Hematopoietic multipotent progenitor cell treated with erythropoietin and hydrocortisone succinate and interleukin-3 and kit ligand, for 15 days (in vitro differentiated cells): ENCODE measurements around the gene ZFAND3.
A peak's percentile ranks its signal among the peaks of the same experiment; 100 is the strongest.

Source experiments
- DNase-seq: peaks from one replicate; pipeline ENCODE4 v3.0.0-alpha.2; 2015; ENCODE audit warnings: low spot score

The ZFAND3 gene

DNA sequence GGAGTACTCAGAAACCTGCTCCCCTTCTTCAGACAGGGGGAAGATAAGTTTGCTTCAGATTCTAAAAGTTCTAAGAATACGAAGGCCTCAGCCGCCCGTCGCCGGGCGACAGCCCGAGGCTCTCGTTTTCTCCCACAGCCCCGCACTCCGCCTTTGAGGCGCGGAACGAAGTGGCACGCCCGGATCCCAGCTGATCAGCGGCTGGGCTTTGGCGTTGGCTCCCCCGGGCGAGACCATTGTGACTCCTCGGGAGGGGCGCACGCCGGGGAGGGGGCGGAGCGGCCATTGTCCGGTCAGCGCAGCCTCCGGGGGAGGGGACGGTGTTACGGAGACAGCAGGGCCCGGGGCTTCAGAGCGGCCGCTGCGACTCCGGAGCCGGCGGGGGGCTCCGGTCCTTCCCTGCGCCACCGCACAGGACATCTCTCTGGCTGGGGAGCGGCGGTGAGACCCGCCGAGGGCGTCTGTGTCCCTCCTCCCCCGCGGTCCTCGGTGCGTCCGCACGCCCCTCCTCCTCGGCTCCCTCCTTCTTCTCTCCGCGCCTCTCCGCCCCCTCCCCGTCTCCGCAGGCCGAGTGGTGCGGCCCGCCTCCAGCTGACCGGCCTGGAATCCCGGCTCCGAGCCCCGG, at the start of gene ZFAND3:
TSS of gene ZFAND3 (plus strand) at position 551 of the 625 bp plus-strand sequence. CDS start 219 bp downstream, outside the sequence.
- DNase-seq: peak; percentile 94

DNA sequence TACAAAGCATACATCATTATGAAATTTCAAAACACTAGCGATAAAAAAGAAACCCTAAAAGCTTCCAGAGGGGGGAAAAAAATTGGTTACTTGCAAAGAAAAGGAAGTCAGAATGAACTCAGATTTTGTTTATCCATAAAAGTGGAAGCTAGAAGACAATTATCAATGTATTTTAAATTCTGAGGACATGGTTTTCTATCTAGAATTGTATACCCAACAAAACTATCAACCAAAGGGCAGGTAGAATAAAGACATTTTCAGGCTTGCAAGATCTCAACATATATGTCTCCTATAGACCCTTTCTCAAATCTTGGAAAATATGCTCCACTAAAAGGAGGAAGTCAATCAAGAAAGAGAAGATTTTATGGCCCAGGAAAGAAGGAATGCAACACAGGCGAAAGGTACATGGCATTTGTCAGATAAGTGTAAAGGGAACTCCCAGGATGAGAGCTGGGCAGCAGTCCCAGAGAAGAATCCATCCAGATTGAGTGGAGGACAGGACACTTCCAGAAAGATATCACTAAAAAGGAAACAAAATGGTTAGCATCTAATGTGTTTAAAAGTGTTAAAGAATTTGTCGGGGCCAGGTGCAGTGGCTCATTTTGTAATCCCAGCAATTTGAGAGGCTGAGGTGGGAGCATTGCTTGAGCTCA, 45.4 kb upstream of the ZFAND3 start:
- no peak for DNase-seq

- DNase-seq: no peak
Measured at GRCh38 chr6:37776566-37776965, 43.0 kb upstream of the ZFAND3 start.

GRCh38 chr6:37777272-37777834, 42.2 kb upstream of the ZFAND3 start:
- no peak for DNase-seq

GRCh38 chr6:37779111-37779800, 40.3 kb upstream of the ZFAND3 start:
- no peak for DNase-seq

DNA sequence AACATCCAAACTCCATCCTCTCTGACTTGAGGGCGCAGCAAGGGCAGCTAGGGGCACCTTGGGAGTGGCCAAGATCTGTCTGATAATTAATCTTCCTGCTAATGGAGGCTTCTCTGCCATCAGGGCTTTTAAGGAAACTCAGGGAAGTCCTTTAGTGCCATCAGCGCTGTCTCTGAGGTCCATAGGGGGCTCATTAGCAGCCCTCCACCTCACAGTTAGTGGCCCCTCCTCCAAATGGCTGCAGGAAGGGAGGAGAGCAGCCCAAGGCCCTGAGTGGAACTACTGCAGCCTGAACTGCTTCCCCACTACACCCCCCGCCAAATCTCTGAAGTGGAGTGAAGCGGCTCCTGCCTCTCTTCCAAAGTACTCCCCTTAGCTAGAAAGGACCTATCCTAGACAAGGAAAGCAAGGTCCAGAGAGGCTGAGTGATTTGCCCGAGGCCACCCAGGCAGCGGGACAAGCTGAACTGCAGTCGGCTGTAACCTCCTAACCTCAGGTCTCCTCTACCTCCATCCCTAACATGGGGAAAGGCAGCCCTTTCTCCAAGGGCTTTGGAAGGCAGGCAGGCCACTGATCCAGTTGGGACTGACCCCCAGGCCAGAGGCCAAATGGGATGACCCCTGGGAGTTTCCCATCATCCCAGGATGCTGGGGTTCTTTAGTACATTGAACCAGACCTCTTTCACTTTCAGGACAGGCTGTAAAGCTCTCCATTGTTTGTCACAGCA, 39.5 kb upstream of the ZFAND3 start:
- DNase-seq: no peak

DNA sequence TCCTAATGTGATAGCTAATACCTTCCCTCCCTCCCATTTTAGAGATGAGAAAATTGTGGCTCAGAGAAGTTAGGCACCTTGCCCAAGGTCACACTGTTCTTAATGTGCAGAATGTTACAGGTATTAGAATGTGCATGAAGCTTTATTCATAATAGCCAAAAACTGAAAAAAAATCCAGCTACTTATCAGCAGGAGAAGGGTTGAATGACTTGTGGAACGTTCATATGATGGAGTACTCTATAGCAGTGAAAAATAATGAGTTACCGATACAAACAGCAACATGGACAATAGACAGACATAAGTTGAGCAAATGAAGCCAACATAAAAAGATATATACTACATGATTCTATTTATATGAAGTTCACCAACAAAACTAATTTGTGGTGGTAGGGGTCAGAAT, 37.7 kb upstream of the ZFAND3 start:
- DNase-seq: no peak

GRCh38 chr6:37783025-37783855, 36.3 kb upstream of the ZFAND3 start:
- no peak for DNase-seq

DNA sequence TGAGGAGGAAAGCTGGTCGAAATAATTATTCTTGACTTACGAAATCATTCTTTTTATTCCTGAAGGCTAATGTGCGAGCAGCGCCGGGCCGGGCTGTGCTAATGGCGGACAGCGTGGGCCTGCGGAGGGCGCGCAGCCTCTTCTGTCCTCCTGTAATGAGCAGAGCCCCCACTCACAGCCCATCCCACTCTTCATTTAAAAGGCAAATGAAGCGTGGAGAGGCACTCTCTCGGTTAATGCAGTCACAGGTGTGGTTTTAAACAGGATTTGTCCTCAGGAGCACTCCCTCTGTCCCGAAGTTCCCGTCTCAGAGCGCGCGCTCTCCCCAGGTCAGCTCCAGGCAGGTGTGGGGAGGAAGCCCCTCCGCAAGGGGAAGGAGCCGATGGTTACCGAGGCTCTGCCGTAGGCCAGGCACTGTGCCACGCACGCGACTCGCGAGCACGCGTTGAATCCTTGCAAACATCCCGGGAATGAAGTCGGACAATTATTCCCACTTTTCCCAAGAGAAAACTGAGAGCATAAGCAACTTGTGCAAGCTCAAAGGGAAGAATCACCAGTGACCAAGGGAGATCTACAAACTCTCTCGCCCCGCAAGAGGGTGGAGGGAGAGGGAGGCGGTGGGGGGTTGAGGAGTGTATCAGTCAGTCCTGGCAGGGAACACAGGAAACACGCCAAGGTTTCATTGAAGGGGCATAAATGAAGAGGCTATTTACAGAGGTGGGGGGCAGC, 35.5 kb upstream of the ZFAND3 start:
- no peak for DNase-seq

GRCh38 chr6:37784585-37784967, 35.0 kb upstream of the ZFAND3 start:
- DNase-seq: no peak

DNA sequence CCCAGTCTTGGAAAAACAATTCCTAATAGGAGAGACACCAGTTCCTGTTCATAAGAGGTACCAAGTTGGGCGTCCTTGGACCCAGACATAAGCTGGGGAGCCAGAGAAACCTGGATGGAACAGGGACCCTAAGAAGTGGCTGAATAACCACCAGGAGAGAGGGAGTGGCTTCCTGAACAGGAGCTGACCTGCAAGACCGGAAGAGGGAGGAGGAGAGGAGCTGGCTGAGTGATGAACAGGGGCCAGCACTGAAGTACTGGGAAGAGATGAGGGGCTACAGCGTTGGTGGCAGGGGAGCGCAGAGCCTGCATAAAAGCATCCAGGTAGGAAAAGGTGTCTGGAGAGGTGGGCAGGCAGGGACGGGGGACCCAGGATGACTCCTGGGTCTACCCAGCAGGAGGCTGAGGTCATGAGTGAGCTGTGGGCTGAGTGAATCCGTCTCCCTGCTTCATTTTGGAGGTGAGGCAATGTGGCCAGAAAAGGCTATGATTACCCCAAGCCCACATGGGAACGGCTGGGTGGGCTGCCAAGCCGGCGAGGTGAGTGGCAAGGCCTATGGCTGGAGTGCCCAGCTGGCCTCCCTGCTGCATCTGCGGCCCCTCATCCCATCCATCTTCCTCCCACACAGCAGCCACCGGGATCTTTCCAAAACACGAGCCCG, 34.4 kb upstream of the ZFAND3 start:
- DNase-seq: no peak

- no peak for DNase-seq
Measured at GRCh38 chr6:37785663-37786270, 33.8 kb upstream of the ZFAND3 start.

DNA sequence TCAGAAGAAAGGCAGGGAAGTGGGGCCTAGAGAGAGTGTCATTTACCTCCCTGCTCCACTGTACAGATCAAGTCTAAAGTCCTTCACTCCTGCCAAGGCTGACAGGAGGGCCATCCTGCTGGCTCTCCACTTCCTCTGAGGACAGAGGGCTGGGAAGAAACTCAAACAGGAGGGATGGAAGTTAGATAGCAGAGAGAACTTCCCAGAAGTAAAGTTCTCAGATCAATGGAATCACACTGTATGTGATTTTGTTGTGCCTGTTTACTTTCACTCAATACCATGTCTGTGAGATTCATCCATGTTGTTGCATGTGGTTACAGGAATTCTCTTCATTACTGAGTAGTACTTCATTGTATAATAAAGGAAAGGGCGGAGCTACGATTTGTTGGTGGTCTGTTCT, 32.3 kb upstream of the ZFAND3 start:
- DNase-seq: no peak

DNA sequence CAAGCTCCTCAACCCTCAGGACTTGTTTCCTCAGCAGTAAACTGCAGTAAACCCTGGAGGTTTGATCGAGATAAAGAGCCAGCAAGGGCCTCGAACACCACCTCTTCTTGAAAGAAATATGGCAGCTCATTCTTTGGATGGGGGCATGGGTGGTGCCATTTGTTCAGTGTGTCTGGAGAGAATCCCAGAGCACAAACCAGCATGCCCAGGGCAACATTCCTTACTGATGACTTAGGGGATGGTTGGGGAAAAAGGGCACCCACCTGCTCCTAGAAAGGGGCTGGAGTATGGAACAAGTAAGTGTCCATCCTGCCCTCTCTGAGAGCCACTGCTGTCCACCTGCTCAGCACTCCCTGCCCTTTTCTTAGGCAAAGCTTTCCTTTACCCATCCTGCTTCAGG, 31.3 kb upstream of the ZFAND3 start:
- DNase-seq: no peak

DNA sequence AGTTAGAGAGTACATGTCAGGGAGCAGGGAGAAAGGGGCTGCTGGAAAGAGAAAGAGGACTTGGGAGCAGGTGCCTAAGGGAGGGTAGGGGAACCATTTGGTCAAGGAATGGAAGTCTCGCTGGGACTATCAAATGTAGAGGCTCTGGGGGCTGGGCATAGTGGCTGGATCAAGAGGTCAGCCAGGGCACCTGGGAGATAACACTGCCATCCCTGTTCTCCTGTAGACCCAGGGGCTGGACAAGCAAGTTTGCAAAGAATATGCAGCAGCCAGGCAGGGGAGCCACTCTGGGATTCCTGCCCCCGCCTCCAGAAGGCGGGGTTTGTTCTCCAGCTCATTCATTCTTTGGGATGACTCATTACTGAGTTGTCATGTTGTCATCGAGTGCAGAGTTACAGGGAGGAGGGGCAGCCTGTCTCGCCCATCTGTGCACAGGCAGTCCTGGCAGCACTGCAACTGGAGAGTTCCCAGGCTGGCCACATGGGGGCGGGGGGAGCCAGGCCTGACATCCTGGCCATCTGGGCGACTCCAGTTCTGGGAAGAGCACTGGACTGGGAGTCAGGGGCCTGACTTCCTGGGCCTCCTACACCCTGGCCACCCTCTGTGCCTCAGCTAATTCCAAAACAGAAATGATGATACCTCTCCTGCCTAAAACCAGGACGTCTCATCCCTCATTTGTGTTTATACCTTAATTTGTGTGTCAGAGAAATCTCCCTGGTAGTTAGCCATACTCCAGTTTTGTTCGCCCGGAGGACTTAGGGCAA, 28.2 kb upstream of the ZFAND3 start:
- peak; percentile 85 for DNase-seq

DNA sequence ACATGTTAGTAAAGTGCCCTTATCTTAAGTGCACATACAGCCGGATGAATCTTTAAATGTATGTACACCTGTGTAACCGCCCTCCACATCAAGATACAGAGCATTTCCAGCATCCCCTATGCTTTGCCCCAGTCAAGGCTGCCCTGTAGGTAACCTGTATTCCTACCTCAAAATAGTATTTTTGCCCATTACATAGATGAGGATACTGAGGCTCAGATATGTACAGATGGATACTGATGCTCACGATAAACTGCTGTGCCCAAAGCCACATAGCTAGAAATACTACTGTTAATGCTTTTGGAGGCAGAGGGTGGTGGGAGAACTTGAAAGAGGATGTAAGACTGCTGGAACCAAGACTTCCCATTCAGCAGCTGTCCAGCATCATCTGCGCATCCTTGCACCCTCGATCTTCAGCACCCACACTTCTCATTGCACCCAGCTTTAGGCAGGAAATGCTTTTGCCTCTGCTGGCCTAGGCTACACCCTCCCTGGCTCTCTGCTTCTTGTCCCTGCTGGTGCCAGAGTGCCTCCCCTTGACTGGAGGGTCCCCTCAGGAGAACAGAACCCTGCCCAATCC, 27.0 kb upstream of the ZFAND3 start:
- DNase-seq: no peak

DNA sequence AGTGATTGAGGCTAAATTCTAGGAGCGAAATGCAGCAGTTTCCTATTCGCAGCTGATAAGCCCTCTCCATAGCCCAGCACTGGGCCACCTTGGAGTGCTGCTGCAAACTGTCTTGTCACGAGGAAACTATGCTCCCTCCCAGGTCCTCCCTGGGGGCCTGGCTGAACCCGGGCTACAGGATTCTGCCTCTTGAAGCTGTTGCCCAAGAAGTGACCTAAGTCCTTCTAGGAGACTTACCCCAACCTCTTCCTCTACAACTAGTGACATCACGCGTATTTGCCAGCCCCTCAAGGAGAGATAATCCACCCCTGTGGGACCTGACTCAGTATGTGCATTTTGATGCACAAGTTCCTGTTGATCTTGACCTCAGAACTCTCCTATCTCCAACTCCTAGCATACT, 26.5 kb upstream of the ZFAND3 start:
- DNase-seq: no peak

- no peak for DNase-seq
Measured at GRCh38 chr6:37794825-37795224, 24.7 kb upstream of the ZFAND3 start.
